GM18507 (cell line): ENCODE results near the gene NLRC3.

Experiments used
- DNase-seq: peaks from one replicate; pipeline ENCODE4 v3.0.0; 2011; ENCODE audit warnings: low read depth; ENCODE audit not compliant: insufficient read length; ENCODE audit errors: extremely low spot score
- FAIRE-seq: peaks from 2 replicates; lab custom pipeline; 2011; peaks lifted over from hg19 to GRCh38; lab: Jason Lieb, UNC

NLRC3 gene

GRCh38 chr16:3497771-3498170, 79.4 kb downstream of the NLRC3 start:
- no peak for FAIRE-seq
- DNase-seq, result no peak

GRCh38 chr16:3496386-3496785, 80.8 kb downstream of the NLRC3 start:
- DNase-seq (no peak), FAIRE-seq (no peak)

GRCh38 chr16:3495176-3495575, 82.0 kb downstream of the NLRC3 start, which contains the start of gene C16orf90:
Gene C16orf90 (minus strand): TSS chr16:3495489. CDS start chr16:3495421, 68 bp downstream.
- no peak for DNase-seq
- FAIRE-seq, result no peak

GRCh38 chr16:3494386-3494973, 82.7 kb downstream of the NLRC3 start:
- FAIRE-seq (no peak), DNase-seq (no peak)

GRCh38 chr16:3492356-3492755, 84.8 kb downstream of the NLRC3 start:
- no peak for DNase-seq
- no peak for FAIRE-seq

GRCh38 chr16:3490911-3491629, 86.1 kb downstream of the NLRC3 start:
- no peak for FAIRE-seq
- DNase-seq, result no peak
